Neural progenitor cell (in vitro differentiated cells): Measurements from ENCODE around the gene NAPEPLD.

ENCODE experiments used
- CTCF ChIP-seq: fragments of 200-600 bp; sonication (generic); IDR thresholded peaks from 2 replicates; pipeline ENCODE4 v1.5.1; 2017; ENCODE audit warnings: antibody characterized with exemption, mild to moderate bottlenecking
- EZH2 ChIP-seq: fragments of 200-600 bp; sonication (generic); IDR thresholded peaks from 2 replicates; pipeline ENCODE4 v1.6.1; 2017; ENCODE audit warnings: antibody characterized with exemption, mild to moderate bottlenecking, moderate library complexity
- EZH2phosphoT487 ChIP-seq: fragments of 200-600 bp; sonication (generic); IDR thresholded peaks from 2 replicates; pipeline ENCODE4 v1.6.1; 2017; ENCODE audit warnings: antibody characterized with exemption

DNA sequence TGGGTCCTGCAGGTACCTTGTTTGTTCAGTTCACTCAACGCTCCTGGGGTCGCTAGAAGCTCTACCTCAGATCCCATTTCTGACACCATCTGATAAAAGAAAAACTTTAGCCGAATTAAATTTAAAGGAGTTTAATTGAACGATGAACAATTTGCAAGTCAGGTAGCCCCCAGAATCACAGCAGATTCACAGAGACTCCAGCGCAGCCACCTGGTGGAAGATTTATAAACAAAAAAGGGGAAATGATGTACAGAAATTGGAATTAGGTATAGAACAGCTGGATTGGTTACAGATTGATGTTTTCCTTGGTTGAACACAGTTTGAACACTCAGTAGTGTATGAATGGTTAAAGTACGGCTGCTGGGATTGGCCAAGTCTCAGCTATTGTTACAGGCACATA, 97.4 kb downstream of the NAPEPLD start:
- TF ChIP-seq CTCF, result no peak
- no peak for TF ChIP-seq EZH2
- no peak for TF ChIP-seq EZH2phosphoT487
